ENCODE data around the gene MARCHF4. TPM values are rescaled to one million over a fixed set of nuclear protein-coding genes. Genes with fewer than 3 reads are reported as not detected.

MARCHF4 gene
- total RNA-seq, 1 donor from 2014 or later, result not detected

GRCh38 chr2:216379977-216380376 lies 7.7 kb upstream of the MARCHF4 start:
- no peaks in the 10 kb centered on the region for H3K4me1 Mint-ChIP-seq
- no peak overlapping the region for H3K27ac Mint-ChIP-seq
- no peak overlapping the region for H3K4me3 Mint-ChIP-seq
- H3K9me3 Mint-ChIP-seq, result no peaks in the 10 kb centered on the region
- no peaks in the 10 kb centered on the region for H3K36me3 Mint-ChIP-seq (ENCODE audit: low read depth)
- intact Hi-C loops (cut with micrococcal nuclease), result no loop called here
- DNase-seq, result no peak
- peaks cover 13% of the 10 kb centered on the region for H3K27me3 Mint-ChIP-seq

GRCh38 chr2:216375286-216375685 lies 3.0 kb upstream of the MARCHF4 start:
- no peaks in the 10 kb centered on the region for H3K36me3 Mint-ChIP-seq (ENCODE audit: low read depth)
- intact Hi-C loops (cut with micrococcal nuclease), result no loop called here
- peaks cover 42% of the 10 kb centered on the region for H3K27me3 Mint-ChIP-seq
- H3K27ac Mint-ChIP-seq, result no peak overlapping the region
- H3K4me1 Mint-ChIP-seq, result peaks cover 6% of the 10 kb centered on the region
- no peak overlapping the region for H3K4me3 Mint-ChIP-seq
- DNase-seq, result no peak
- H3K9me3 Mint-ChIP-seq, result peaks cover 7% of the 10 kb centered on the region

DNA sequence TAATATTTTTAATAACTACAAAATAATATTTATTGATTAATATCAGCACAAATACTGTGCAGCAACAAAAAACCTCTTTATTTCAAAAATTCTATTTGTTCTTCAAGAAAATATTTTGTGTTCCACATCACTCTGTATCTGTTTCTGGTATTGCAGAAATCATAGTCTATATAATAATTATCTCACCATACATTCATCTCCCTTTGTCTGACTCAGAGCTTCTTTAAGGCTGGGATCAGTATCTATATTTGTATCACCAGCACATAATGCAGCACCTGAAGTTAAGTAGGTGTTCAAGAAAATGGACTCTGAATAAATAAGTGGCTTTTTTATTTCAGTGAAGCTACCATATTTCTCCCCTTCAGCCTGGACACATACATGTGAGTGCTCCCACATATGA lies 1.6 kb upstream of the MARCHF4 start:
- H3K9me3 Mint-ChIP-seq, result peaks cover 7% of the 10 kb centered on the region
- H3K27ac Mint-ChIP-seq, result no peak overlapping the region
- no peaks in the 10 kb centered on the region for H3K36me3 Mint-ChIP-seq (ENCODE audit: low read depth)
- DNase-seq, result no peak
- H3K4me1 Mint-ChIP-seq, result peaks cover 6% of the 10 kb centered on the region
- H3K27me3 Mint-ChIP-seq, result peaks cover 52% of the 10 kb centered on the region
- intact Hi-C loops (cut with micrococcal nuclease), result loop anchor here (2.0 kb wide), 1 partner anchor 25 kb away; no protein-coding TSS in a partner anchor
- H3K4me3 Mint-ChIP-seq, result no peak overlapping the region

DNA sequence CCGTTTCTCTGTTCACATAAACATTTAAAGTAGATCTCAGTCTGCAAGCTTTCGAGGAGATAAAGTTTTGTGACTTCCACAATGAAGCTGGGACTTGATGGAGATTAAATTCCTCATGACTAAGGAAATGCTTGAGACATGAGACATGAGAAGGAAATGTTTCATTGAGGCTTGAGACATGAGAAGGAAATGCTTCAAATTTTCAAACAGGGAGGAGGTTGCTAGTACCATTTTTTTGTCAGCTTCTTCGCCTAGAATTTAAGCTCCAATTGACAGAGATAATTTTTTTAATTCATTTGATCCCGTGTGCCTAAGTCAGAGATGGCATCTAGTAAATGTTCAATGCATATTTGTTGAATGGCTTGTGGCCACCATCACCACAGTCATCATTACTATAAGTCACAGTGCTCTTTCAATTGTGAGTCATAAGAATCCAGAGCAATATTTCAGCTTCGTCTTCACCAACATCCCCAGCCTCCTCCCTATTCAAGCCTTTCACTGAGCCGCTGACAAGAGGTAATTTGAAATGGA lies 543 bp upstream of the MARCHF4 start:
- Mint-ChIP-seq H3K27ac (no peak overlapping the region), H3K4me3 (no peak overlapping the region), H3K9me3 (peaks cover 7% of the 10 kb centered on the region), H3K27me3 (peaks cover 59% of the 10 kb centered on the region), H3K4me1 (peaks cover 6% of the 10 kb centered on the region), H3K36me3 (ENCODE audit: low read depth) (no peaks in the 10 kb centered on the region)
- intact Hi-C loops (cut with micrococcal nuclease), result loop anchor here (2.0 kb wide), 1 partner anchor 24 kb away; no protein-coding TSS in a partner anchor
- DNase-seq, result no peak

- intact Hi-C loops (cut with micrococcal nuclease), result no loop called here
- Mint-ChIP-seq H3K27me3 (peaks cover 70% of the 10 kb centered on the region), H3K4me3 (peak overlapping the region; percentile 11), H3K27ac (no peak overlapping the region), H3K9me3 (peaks cover 7% of the 10 kb centered on the region), H3K4me1 (peaks cover 6% of the 10 kb centered on the region), H3K36me3 (ENCODE audit: low read depth) (no peaks in the 10 kb centered on the region)
- no peak for DNase-seq
Observed at GRCh38 chr2:216370961-216371712, 1.1 kb downstream of the MARCHF4 start.

- Mint-ChIP-seq H3K9me3 (peaks cover 7% of the 10 kb centered on the region), H3K27me3 (peaks cover 70% of the 10 kb centered on the region), H3K27ac (no peak overlapping the region), H3K36me3 (ENCODE audit: low read depth) (no peaks in the 10 kb centered on the region), H3K4me1 (peaks cover 6% of the 10 kb centered on the region), H3K4me3 (no peak overlapping the region)
- no peak for DNase-seq
- intact Hi-C loops (cut with micrococcal nuclease), result no loop called here
Observed at GRCh38 chr2:216369821-216370220, 2.5 kb downstream of the MARCHF4 start.

DNA sequence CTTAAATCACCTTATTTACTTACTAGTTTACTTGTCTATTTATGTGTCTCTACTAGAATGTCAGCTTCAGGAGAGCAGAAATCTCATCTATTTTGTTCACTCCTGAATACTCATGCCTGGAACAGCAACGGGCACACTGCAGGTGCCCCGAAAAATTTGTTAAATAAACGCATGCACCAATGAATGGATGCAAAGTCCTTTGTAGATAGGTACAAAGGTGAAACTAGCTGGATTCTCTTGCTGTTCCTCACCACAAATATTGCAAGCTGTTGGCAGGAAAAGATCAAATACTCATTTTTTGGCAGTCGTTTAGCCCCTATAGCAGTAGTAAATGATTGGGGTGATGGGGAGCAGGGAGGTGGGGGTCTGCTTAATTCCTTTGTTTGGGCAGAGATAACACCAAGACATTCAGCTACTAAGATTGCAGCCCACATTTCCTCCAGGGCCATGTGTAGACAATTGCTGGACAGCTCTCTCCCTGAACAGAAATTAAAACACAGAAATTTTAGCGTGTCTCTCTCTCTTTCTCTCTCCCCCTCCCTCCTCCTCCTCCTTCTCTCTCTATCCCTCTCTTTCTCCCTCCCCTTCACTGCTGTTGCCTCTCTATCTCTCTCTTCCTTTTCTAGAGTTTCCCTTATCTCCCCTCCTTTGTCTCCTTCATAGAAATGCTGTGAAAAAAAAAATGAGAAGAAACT lies 5.4 kb downstream of the MARCHF4 start:
- no peak for DNase-seq
- no peaks in the 10 kb centered on the region for H3K9me3 Mint-ChIP-seq
- no peak overlapping the region for H3K4me3 Mint-ChIP-seq
- no peaks in the 10 kb centered on the region for H3K36me3 Mint-ChIP-seq (ENCODE audit: low read depth)
- peaks cover 60% of the 10 kb centered on the region for H3K27me3 Mint-ChIP-seq
- H3K4me1 Mint-ChIP-seq, result no peaks in the 10 kb centered on the region
- H3K27ac Mint-ChIP-seq, result no peak overlapping the region
- intact Hi-C loops (cut with micrococcal nuclease), result no loop called here

DNA sequence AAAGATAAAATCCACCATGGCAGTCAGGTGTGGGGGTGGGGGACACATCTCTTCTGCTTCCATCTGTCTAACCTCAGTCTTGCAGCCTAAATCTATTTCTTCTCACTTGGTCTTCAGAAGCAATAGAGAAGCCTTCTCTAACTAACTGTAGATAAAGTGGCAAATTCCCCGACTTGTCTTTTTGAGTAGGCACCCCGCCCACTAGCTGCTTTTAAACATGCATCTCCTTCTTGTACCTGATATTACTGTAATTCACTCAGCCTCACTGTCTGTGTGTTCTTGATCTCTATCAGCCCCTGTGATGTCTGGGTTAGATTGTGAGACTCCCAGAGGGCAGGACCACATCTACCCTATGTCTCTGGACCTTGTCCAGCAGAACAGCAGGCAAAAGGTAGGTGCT lies 6.8 kb downstream of the MARCHF4 start:
- peaks cover 64% of the 10 kb centered on the region for H3K27me3 Mint-ChIP-seq
- H3K9me3 Mint-ChIP-seq, result no peaks in the 10 kb centered on the region
- intact Hi-C loops (cut with micrococcal nuclease), result no loop called here
- H3K4me1 Mint-ChIP-seq, result no peaks in the 10 kb centered on the region
- no peak overlapping the region for H3K27ac Mint-ChIP-seq
- no peak for DNase-seq
- H3K4me3 Mint-ChIP-seq, result no peak overlapping the region
- H3K36me3 Mint-ChIP-seq (ENCODE audit: low read depth), result no peaks in the 10 kb centered on the region

DNA sequence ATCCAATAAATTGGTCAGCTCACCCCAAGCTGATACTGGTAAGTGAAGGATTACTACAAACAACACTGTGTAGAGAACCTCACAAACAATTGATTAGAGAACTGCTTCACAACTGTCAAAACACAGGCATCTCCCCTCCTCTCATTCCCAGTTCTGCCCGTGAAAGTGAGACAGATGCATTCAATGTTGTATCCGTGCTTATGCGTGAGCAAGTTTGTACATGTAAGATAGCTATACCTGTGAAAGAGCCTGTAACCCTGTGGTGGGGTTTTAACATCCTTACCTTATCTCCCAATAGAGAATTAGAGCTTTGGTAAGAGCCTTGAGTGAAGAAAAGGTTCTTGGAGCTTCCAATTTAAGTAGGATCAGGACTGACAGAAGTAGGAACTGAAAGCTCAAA lies 9.1 kb downstream of the MARCHF4 start:
- Mint-ChIP-seq H3K27me3 (peaks cover 61% of the 10 kb centered on the region), H3K27ac (no peak overlapping the region), H3K4me1 (no peaks in the 10 kb centered on the region), H3K4me3 (no peak overlapping the region), H3K9me3 (no peaks in the 10 kb centered on the region), H3K36me3 (ENCODE audit: low read depth) (no peaks in the 10 kb centered on the region)
- no peak for DNase-seq
- intact Hi-C loops (cut with micrococcal nuclease), result no loop called here

GRCh38 chr2:216362730-216363129 lies 9.6 kb downstream of the MARCHF4 start:
- no peak overlapping the region for H3K4me3 Mint-ChIP-seq
- peaks cover 64% of the 10 kb centered on the region for H3K27me3 Mint-ChIP-seq
- H3K27ac Mint-ChIP-seq, result no peak overlapping the region
- no peaks in the 10 kb centered on the region for H3K36me3 Mint-ChIP-seq (ENCODE audit: low read depth)
- DNase-seq, result no peak
- no peaks in the 10 kb centered on the region for H3K9me3 Mint-ChIP-seq
- intact Hi-C loops (cut with micrococcal nuclease), result no loop called here
- H3K4me1 Mint-ChIP-seq, result no peaks in the 10 kb centered on the region

GRCh38 chr2:216355711-216356110 lies 16.6 kb downstream of the MARCHF4 start:
- Mint-ChIP-seq H3K27me3 (peaks cover 24% of the 10 kb centered on the region), H3K4me1 (peaks cover 36% of the 10 kb centered on the region), H3K36me3 (ENCODE audit: low read depth) (no peaks in the 10 kb centered on the region), H3K9me3 (peaks cover 6% of the 10 kb centered on the region), H3K4me3 (no peak overlapping the region), H3K27ac (no peak overlapping the region)
- intact Hi-C loops (cut with micrococcal nuclease), result no loop called here
- no peak for DNase-seq

DNA sequence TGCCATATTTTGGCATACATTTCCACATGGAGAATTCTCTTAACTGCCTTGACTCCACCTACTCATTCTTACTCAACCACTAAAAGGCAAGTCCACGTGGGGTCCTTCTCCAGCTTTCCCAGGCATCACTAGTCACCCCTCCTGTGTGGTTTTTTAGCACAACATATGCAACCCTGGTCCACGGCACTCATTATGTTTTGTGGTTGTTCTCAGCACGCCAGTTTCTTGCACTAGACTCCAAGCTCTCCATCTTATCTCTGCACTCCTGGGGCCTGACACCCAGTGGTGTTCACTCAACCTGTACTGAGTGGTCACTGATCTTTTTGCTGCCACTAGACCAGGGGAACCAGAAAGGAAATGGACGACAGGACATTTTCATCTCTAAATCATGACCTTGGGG lies 18.0 kb downstream of the MARCHF4 start:
- Mint-ChIP-seq H3K9me3 (peaks cover 10% of the 10 kb centered on the region), H3K27me3 (peaks cover 11% of the 10 kb centered on the region), H3K4me1 (peaks cover 49% of the 10 kb centered on the region), H3K27ac (no peak overlapping the region), H3K4me3 (no peak overlapping the region), H3K36me3 (ENCODE audit: low read depth) (no peaks in the 10 kb centered on the region)
- intact Hi-C loops (cut with micrococcal nuclease), result no loop called here
- DNase-seq, result no peak

GRCh38 chr2:216352653-216353270 lies 19.5 kb downstream of the MARCHF4 start:
- H3K27me3 Mint-ChIP-seq, result peaks cover 1% of the 10 kb centered on the region
- intact Hi-C loops (cut with micrococcal nuclease), result loop anchor here (2.0 kb wide), 1 partner anchor 60 kb away; the partner anchor contains the start of gene SMARCAL1
- H3K27ac Mint-ChIP-seq, result peak overlapping the region; percentile 42
- H3K4me1 Mint-ChIP-seq, result peaks cover 56% of the 10 kb centered on the region
- no peaks in the 10 kb centered on the region for H3K36me3 Mint-ChIP-seq (ENCODE audit: low read depth)
- peaks cover 10% of the 10 kb centered on the region for H3K9me3 Mint-ChIP-seq
- DNase-seq, result peak; percentile 75
- H3K4me3 Mint-ChIP-seq, result peak overlapping the region; percentile 38

All from activated CD4-positive, alpha-beta T cell treated with anti-CD3 and anti-CD28 coated beads, Interleukin-2, amount 10 ng/mL, durations not matched to agents 24 days and 14 days (primary cell).